Measurements from ENCODE around the gene DSCAML1. TPM values are rescaled to one million over a fixed set of nuclear protein-coding genes. Genes with fewer than 3 reads are reported as not detected.

DSCAML1 gene
- polyA plus RNA-seq, 3 donors: 2.4 to 4.0 (median 2.9) TPM

DNA sequence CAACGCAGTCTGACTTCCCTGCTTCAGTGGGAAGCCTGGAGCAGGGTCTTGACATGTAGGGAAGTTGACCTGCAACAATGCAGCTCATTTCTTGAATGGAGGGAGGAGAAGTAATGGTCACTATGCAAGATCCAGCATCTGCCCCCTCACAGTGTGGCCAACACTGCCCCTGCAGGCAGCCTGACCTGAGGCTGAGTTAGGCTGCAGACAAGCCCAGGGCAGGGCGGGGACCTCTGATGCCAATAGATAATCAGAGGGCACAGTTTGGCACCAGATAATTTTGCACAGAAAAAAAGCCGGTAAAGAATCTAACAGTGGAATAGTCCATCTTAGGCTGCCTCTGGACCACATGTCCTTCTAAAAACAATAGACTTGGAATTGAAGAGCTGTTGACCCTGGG is 182.3 kb downstream of the DSCAML1 start:
- DNase-seq: no peak

- DNase-seq: no peak
These were observed 183.5 kb downstream of the DSCAML1 start for GRCh38 chr11:117613521-117613920.

- no peak for DNase-seq
These were observed 184.8 kb downstream of the DSCAML1 start for GRCh38 chr11:117612177-117612576.

DNA sequence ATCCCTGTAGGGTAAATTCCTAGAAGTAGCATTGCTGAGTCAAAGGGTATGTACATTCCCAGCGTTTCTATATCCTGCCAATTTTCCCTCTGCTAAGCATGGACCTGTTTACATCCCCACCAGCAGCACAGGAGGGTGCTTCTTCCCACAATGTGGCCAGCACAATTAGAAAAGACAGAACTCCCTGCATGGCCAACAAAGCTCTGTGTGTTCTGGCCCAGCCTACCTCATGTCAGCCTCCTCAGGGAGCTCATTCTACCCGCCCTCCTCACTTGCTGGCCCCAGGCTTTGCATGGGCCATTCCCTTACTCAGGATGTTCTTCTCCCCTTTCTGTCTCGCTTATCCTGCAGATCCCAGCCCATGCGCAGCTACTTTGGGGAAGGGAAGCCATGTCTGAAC is 186.1 kb downstream of the DSCAML1 start:
- no peak for DNase-seq

DNA sequence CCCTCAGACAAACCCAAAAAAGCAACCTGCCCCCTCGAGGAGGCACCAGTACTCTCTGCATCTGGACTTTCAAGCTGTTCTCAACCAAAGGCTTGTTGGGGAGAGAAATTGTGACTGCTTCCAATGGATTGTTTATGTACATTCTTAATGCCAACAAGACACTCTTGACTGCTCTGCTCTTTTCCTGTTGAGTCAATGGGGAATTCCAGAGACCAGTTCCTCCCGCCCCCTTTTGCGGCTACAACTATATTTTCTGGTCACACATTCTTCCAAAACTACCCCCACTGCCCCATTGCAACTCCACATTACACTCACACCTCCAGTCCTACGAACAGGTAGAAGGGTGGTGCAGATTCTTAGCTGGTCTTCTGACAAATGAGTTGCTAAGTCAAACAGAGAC is 187.0 kb downstream of the DSCAML1 start:
- DNase-seq: no peak

GRCh38 chr11:117607449-117607848 is 189.6 kb downstream of the DSCAML1 start:
- DNase-seq: no peak

GRCh38 chr11:117606790-117607189 is 190.2 kb downstream of the DSCAML1 start:
- DNase-seq: no peak

DNA sequence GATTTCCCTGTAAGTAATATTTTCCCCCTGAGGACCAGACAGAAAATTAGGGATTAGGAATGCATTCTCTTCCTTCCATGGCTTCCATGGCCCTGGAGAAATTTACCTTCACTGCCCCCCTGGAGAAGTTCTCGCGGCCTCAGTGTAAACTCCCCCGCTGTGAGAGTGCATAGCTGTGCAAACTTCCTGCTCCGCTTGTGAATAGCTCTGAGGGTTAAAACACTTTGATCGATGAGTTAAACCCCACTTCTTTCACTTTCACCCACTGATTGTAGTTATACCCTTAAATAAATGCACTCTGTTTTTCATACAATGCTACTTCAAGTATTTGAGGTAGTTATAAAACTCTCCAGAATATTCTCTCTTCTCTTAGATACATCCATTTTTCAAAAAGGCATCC is 190.8 kb downstream of the DSCAML1 start:
- DNase-seq: no peak

DNA sequence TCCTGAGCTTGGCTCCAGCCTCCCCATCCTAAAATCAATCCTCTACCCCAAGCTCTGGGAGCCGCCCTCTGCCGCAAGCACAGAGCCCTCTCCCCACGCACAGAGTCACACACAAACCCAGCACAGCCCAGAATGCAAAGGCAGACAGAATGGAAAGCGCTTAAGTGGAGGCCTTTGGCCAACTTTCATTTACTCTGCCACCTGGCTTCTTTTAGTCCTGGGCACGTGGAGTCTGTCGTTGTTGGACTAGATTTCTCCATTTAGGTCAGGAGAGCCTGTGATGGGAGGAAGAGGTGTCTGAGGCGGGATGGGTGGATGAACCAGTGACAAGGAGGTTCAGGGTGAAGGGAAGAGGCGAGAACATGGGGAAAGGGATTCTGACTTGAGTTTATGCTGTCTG is 191.7 kb downstream of the DSCAML1 start:
- no peak for DNase-seq

DNA sequence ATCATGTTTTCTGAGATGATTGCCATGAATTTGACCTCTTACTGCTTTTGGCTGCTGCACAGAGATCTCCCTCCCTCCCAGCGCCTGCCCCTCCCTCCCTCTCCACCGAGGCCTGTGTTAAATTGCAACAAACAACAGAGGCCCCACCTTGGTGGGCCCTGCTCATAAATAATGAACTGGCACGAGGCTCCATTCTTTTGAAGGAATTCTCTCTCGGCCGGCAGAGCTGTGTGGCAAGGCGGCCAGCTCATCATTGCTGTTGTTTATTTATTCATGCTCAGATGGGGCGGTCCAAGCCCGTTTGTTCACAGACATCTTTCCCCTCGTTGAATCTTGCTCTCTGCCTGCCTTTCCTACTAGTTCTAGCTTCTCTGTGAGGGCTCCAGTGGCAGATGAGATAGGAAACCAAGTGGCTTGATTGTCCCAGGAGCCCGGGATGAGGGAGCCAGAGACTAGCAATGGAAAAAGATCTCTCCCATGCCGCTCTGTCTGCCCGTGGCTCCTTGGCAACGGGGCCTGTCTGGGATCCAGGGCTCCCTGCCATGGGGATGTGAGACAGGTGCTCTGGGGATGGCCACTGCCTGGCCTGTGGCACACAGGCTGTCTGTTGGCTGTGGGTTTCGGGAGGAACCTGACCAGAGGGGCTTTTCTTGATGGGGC is 192.6 kb downstream of the DSCAML1 start:
- DNase-seq: no peak

DNA sequence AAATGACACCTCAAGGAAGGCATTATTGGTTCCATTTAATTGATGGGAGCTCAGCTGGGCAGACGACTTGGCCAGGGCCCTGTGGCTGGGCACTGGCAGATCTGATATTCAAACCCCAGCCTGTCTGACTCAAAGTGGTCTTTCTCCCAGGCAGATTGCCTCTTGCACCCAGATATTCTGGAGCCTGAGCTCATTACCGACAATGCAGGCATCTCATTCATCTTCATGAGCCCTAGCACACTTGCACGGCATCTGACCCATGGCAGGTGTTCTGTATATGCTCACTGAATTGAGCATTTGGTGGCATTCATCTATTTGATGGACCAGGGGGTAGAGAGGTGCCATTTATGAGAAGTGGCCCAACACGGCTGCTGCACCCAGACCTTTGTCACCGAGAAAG is 193.1 kb downstream of the DSCAML1 start:
- DNase-seq: no peak

- no peak for DNase-seq
These were observed 195.9 kb downstream of the DSCAML1 start for GRCh38 chr11:117601006-117601708.

GRCh38 chr11:117600234-117600783 is 196.7 kb downstream of the DSCAML1 start:
- DNase-seq: no peak

GRCh38 chr11:117597071-117597470 is 199.9 kb downstream of the DSCAML1 start:
- peak; percentile 76 for DNase-seq

DNA sequence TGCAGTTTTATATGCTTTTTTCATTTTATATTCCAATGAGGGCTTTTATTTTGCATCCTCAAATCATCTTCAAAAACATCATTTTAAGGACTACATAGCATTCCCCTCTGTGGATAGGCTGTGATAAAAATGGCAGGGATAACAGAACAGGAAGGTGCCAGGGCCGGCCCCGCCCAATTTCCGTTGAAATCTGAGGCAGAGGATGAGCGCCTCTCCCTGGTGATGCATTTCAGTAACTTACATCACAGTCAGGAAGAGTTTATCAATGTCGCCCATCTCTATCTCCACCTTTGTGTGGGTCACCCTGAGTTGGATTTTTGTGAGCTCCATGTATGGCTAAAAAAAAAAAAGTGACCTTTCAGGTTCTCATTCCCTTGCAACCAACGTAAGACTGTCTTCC is 201.6 kb downstream of the DSCAML1 start:
- DNase-seq: no peak

DNA sequence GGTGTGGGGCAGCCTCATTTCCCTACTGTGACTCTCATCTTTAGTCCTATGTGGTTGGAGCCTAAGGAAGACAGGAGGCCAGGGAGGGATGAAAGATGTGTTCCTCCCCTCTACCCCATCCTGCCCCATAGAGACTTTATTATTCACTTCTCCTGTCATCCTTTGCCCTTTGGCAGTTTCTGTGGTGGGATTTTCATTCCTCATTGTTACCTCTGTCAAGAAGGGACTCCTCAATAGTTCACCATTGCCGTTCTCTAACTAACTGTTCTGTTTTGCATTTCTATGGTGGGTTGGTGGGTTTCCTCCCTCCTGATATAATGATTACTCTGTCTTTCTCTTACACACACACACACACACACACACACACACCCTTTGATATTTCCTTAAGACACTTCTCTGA is 202.3 kb downstream of the DSCAML1 start:
- DNase-seq: no peak

DNA sequence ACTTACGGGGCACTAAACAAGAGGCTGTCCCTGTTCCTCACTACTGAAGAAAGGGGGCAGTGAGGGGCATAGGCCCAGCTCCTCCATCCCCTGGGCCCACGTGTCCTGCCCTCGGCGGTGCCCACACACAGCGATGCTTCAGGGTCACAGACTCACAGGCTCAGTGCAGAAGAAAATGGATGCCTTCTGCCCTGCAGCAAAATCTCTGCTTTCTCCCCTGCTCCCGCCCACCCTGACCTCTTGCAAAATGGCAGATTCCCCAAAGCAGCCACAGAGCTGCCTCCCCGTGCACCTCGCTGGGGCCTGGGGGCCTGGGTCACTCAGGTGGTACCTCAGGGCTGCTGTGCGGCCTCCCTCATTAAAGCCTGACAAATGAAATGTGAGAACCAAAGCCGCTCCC is 204.0 kb downstream of the DSCAML1 start:
- DNase-seq: no peak

- no peak for DNase-seq
These were observed 205.5 kb downstream of the DSCAML1 start for GRCh38 chr11:117591316-117592039.

DNA sequence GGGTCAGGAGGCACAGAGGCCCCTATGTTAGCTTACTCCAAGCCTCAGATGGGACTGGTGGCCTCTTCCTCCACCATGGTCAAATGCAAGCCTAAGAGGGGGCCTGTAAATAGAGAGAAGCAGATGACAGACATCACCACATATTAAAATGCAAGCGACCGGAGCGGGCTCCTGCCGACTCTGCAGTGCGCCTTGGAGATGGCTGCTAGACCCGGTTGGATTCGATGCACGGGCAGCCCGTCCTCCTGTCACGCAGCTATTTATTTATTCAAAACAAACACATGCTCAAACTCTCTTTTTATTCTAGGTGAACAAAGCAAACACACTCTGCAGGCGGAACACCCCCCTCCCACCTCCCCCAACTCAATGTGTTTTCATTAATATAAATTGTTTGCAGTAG is 208.0 kb downstream of the DSCAML1 start:
- DNase-seq: no peak

- DNase-seq: no peak
These were observed 208.7 kb downstream of the DSCAML1 start for GRCh38 chr11:117588166-117588810.

DNA sequence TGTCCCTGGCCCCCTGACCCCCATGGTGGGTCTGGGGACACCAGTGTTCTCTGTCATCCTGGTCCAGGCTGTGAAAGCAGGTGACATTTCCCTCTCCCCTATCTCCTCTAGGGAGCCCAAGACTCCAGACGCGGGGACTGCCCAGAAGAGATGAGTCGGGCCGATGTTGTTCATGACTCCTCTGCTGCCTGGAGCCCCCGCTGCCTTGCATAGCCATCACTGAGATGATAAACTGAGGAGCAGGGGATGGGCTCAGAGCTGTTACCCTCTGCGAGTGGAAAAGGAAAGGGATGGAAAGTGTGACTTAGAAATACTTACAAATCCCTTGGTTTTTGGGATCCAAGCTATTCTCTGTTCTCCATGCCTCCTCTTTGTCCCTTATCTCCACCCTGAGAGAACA is 209.6 kb downstream of the DSCAML1 start:
- DNase-seq: no peak

DNA sequence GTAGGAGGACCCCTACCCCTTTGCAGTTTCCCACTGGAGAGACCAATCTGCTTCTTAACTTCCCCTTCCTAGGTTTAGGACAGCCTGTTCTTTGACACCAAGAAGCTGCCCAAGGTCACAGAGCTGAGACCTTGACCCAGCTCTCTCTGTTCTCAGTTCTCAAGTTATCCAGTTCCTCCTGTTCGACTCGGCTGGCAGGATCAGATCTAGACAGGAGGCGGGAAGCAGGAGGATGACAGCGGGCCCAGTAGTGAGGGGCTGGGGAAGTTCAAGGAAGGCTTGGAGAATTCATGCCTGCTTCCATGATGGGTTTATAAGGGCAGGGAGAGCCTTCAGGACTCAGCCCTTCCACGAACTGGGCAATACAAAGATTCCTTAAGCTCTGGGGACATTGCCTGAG is 210.6 kb downstream of the DSCAML1 start:
- DNase-seq: no peak

Data from renal pelvis (tissue), 4 donors.